Keratinocyte (primary cell): ENCODE data around the gene WDR41. TPM values are rescaled to one million over a fixed set of nuclear protein-coding genes. Genes with fewer than 3 reads are reported as not detected.
"Not testable (repeated sequence)": the region's sequence is repeated elsewhere in the genome, so short reads cannot be mapped to it uniquely, and the experiment has no call there.

ENCODE experiments used
- DNase-seq: peaks from one replicate; pipeline ENCODE4 v3.0.0-alpha.2; 2011; ENCODE audit warnings: low read depth, missing footprints, low spot score
- FAIRE-seq: peaks from 2 replicates; lab custom pipeline; 2011; peaks lifted over from hg19 to GRCh38; lab: Jason Lieb, UNC
- H2AFZ ChIP-seq: 2 replicates; pipeline ENCODE4 v1.6.0; 2012; ENCODE audit warnings: low read length, control low read depth, inconsistent platforms; ENCODE audit not compliant: control insufficient read depth
- H3K27ac ChIP-seq: 2 replicates; pipeline ENCODE4 v1.5.1; 2011; ENCODE audit warnings: low read length; ENCODE audit not compliant: control insufficient read depth, insufficient read depth
- H3K27me3 ChIP-seq: 3 replicates; pipeline ENCODE4 v1.6.0; 2011; ENCODE audit warnings: low read length; ENCODE audit not compliant: control insufficient read depth, insufficient read depth; ENCODE audit errors: extremely low read depth
- H3K36me3 ChIP-seq, 2 experiments: 2 replicates in 1 of 2; 3 replicates in 1 of 2; pipeline ENCODE4 v1.5.1; 2011; ENCODE audit warnings: low read length in 2 of 2, mild to moderate bottlenecking in 1 of 2; ENCODE audit not compliant: control insufficient read depth in 2 of 2, insufficient read depth in 2 of 2; ENCODE audit errors: extremely low read depth in 1 of 2
- H3K4me1 ChIP-seq: 3 replicates; pipeline ENCODE4 v1.5.1; 2011; ENCODE audit warnings: low read length; ENCODE audit not compliant: control insufficient read depth, insufficient read depth; ENCODE audit errors: extremely low read depth
- H3K4me2 ChIP-seq: 3 replicates; pipeline ENCODE4 v1.6.0; 2011; ENCODE audit warnings: low read depth, low read length; ENCODE audit not compliant: control insufficient read depth, insufficient read depth; ENCODE audit errors: extremely low read depth
- H3K4me3 ChIP-seq, 3 experiments: fragments of 200-600 bp in 1 of 3; sonication (generic) in 1 of 3; 2 replicates in 2 of 3; 3 replicates in 1 of 3; pipeline ENCODE4 v1.5.1; 2011 to 2016; ENCODE audit warnings: low read length in 3 of 3, mild to moderate bottlenecking in 3 of 3, control low read depth in 2 of 3, inconsistent platforms in 1 of 3, low read depth in 1 of 3, mixed read lengths in 1 of 3, mixed run types in 1 of 3, moderate library complexity in 1 of 3; ENCODE audit not compliant: control insufficient read depth in 2 of 3, insufficient read depth in 2 of 3; ENCODE audit errors: extremely low read depth in 1 of 3
- H3K79me2 ChIP-seq: 2 replicates; pipeline ENCODE4 v1.6.0; 2012; ENCODE audit warnings: low read length; ENCODE audit not compliant: control insufficient read depth, insufficient read depth
- H3K9ac ChIP-seq: 3 replicates; pipeline ENCODE4 v1.6.0; 2011; ENCODE audit warnings: low read length; ENCODE audit not compliant: control insufficient read depth, insufficient read depth; ENCODE audit errors: extremely low read depth
- H3K9me1 ChIP-seq: 3 replicates; pipeline ENCODE4 v1.6.0; 2011; ENCODE audit warnings: low read length; ENCODE audit not compliant: control insufficient read depth, insufficient read depth; ENCODE audit errors: extremely low read depth
- H3K9me3 ChIP-seq: 2 replicates; pipeline ENCODE4 v1.5.1; 2012; ENCODE audit warnings: low read depth, low read length; ENCODE audit not compliant: control insufficient read depth
- H4K20me1 ChIP-seq: 3 replicates; pipeline ENCODE4 v1.6.0; 2011; ENCODE audit warnings: low read length; ENCODE audit not compliant: control insufficient read depth, insufficient read depth; ENCODE audit errors: extremely low read depth
- EZH2 ChIP-seq: IDR thresholded peaks from one replicate; pipeline ENCODE4 v1.6.1; 2012; ENCODE audit warnings: inconsistent platforms, mild to moderate bottlenecking, low read length, moderate library complexity
- dilution Hi-C: fragments of 300-500 bp; cut with MboI; formaldehyde crosslinking; loops from one replicate; pipeline ENCODE4 v1.7.0; 2020; ENCODE audit warnings: low sequenced_read_pairs; ENCODE audit not compliant: extremely low pct_ligation_motif_present
- polyA plus RNA-seq, 5 experiments: library from polyadenylated mRNA; depleted of rRNA in 3 of 5; stranded (reverse) in 3 of 5; stranded (forward) in 1 of 5; unstranded in 1 of 5; fragments of >200 nt; gene quantifications; 1 replicate in 1 of 5; 2 replicates in 3 of 5; 3 replicates in 1 of 5; pipeline versions ENCODE4 v1.2.1 to v1.2.3, GENCODE V29; 2011 to 2012; ENCODE audit warnings: missing spikeins in 2 of 5, low read depth in 1 of 5, low replicate concordance in 1 of 5
- TF ChIP-seq, protein P1 (sequence below), 3 experiments: IDR thresholded peaks in 1 of 3; conservative IDR thresholded peaks in 1 of 3; optimal IDR thresholded peaks in 1 of 3; 2 replicates in 2 of 3; 3 replicates in 1 of 3; pipeline versions ENCODE3 to v1.5.1; 2011; ENCODE audit warnings: low read length in 3 of 3, mild to moderate bottlenecking in 3 of 3, moderate library complexity in 2 of 3, control low read depth in 1 of 3, inconsistent platforms in 1 of 3; ENCODE audit not compliant: insufficient read depth in 2 of 3; ENCODE audit errors: extremely low read depth in 1 of 3

Gene WDR41
- polyA plus RNA-seq, 1 donor (not counting 4 experiments of a cell fraction or from before 2014, with no cell fraction given) = 60.7 TPM

DNA sequence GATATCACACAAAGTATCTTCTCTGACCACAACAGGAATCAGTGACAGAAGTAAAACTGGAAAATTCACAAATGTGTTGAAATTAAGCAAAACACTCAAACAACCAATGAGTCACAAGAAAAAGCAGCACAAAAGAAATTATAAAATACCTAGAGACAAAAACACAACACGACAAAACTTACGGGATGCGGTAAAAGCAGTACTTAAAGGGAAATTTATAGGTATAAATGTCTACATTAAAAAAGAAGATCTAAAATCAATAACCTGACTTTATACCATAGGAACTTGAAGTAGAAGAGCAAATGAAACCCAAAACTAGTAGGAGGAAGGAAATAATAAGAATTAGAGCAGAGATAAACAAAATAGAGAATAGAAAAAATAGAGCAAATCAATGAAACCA lies 2.8 kb upstream of the WDR41 start:
- Histone ChIP-seq H3K36me3 (no peaks in the 10 kb centered on the region), H3K4me3 (no peak overlapping the region), H3K79me2 (peaks cover 7% of the 10 kb centered on the region), H4K20me1 (no peaks in the 10 kb centered on the region), H3K4me1 (peaks cover 11% of the 10 kb centered on the region), H3K9me1 (no peaks in the 10 kb centered on the region), H2AFZ (no peak overlapping the region), H3K27me3 (no peaks in the 10 kb centered on the region), H3K9ac (no peak overlapping the region), H3K9me3 (no peaks in the 10 kb centered on the region), H3K4me2 (no peak overlapping the region), H3K27ac (no peak overlapping the region)
- DNase-seq (no peak), FAIRE-seq (no peak)
- no peak for TF ChIP-seq EZH2
- dilution Hi-C loops = no loop called here

DNA sequence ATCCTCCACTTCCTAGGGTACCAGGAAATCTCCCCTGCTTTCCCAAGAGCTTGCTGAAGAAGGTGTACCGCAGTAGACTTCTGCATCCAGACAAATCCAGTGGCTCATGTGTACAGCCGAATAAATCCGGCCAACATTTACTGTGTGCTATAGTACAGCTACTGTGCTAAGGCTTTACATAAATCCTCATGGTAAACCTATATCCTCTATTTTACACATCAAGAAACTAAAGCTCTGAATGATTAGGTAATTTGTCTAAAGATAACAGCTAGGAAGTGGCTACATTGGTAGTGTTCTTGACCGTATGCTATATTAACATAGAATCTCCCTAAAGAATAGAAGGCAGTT lies 511 bp upstream of the WDR41 start:
- no peaks in the 10 kb centered on the region for H3K9me1 ChIP-seq
- H3K9ac ChIP-seq = peak overlapping the region; percentile 97
- no peaks in the 10 kb centered on the region for H3K27me3 ChIP-seq
- peak overlapping the region; percentile 82 for H3K4me2 ChIP-seq
- H3K36me3 ChIP-seq = peaks cover 0 to 7% of the 10 kb centered on the region in 2 experiments
- no peaks in the 10 kb centered on the region for H3K9me3 ChIP-seq
- H3K79me2 ChIP-seq = peaks cover 13% of the 10 kb centered on the region
- dilution Hi-C loops = no loop called here
- DNase-seq (no peak), FAIRE-seq (no peak)
- peak overlapping the region; percentile 11 to 96 (median 92) for H3K4me3 ChIP-seq
- peak overlapping the region; percentile 92 for H2AFZ ChIP-seq
- H4K20me1 ChIP-seq = no peaks in the 10 kb centered on the region
- TF ChIP-seq EZH2 = no peak
- TF ChIP-seq, protein P1, sequence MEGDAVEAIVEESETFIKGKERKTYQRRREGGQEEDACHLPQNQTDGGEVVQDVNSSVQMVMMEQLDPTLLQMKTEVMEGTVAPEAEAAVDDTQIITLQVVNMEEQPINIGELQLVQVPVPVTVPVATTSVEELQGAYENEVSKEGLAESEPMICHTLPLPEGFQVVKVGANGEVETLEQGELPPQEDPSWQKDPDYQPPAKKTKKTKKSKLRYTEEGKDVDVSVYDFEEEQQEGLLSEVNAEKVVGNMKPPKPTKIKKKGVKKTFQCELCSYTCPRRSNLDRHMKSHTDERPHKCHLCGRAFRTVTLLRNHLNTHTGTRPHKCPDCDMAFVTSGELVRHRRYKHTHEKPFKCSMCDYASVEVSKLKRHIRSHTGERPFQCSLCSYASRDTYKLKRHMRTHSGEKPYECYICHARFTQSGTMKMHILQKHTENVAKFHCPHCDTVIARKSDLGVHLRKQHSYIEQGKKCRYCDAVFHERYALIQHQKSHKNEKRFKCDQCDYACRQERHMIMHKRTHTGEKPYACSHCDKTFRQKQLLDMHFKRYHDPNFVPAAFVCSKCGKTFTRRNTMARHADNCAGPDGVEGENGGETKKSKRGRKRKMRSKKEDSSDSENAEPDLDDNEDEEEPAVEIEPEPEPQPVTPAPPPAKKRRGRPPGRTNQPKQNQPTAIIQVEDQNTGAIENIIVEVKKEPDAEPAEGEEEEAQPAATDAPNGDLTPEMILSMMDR (optimal IDR thresholded peaks at IDR 0.05 in 1 of 3, IDR thresholded peaks at IDR 0.05 in 1 of 3, conservative IDR thresholded peaks at IDR 0.05 in 1 of 3; ENCODE audit: extremely low read depth in 1 of 3, insufficient read depth in 2 of 3, low read length in 3 of 3) = no peak
- no peak overlapping the region for H3K27ac ChIP-seq
- H3K4me1 ChIP-seq = peaks cover 14% of the 10 kb centered on the region

DNA sequence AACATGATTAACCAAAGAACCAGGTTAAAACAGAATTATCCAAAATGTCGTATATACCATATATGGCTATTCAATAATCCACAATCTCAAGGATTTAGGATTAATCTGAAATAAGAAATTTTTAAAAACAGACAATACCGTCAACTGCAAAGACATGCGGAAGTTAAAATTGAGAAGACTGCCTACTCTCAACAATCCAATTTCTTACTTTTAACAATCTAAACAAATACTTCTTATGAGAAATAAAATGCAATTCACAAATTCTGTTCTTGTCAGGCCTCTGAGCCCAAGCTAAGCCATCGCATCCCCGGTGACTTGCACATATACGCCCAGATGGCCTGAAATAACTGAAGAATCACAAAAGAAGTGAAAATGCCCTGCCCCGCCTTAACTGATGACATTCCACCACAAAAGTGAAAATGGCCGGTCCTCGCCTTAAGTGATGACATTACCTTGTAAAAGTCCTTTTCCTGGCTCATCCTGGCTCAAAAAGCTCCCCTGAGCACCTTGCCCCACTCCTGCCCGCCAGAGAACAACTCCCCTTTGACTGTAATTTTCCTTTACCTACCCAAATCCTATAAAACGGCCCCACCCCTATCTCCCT lies 1.3 kb downstream of the WDR41 start:
- Histone ChIP-seq H3K27ac (peak overlapping the region; percentile 94), H3K79me2 (peaks cover 13% of the 10 kb centered on the region), H3K4me1 (peaks cover 24% of the 10 kb centered on the region), H3K4me3 (peak overlapping the region; percentile 92 to 96 (median 95)), H3K9ac (peak overlapping the region; percentile 97), H3K4me2 (peak overlapping the region; percentile 71), H2AFZ (peak overlapping the region; percentile 33)
- H4K20me1 ChIP-seq, H3K36me3 ChIP-seq, H3K27me3 ChIP-seq, H3K9me3 ChIP-seq, dilution Hi-C loops, H3K9me1 ChIP-seq, FAIRE-seq, DNase-seq: not testable (repeated sequence)
